Large intestine (tissue), 3 donors: ENCODE data around the gene CARMIL3. TPM values are rescaled to one million over a fixed set of nuclear protein-coding genes. Genes with fewer than 3 reads are reported as not detected.
A peak's percentile ranks its signal among the peaks of the same experiment; 100 is the strongest.

Source experiments
- DNase-seq, 2 donors: peaks; one replicate each; pipeline versions ENCODE4 v3.0.0 to v3.0.0-alpha.2; 2013
- H3K27ac ChIP-seq: one replicate; pipeline ENCODE4 v1.5.1; 2013; ENCODE audit warnings: low read length
- H3K27me3 ChIP-seq: 2 replicates; pipeline ENCODE4 v1.6.1; 2013; ENCODE audit warnings: low read length; ENCODE audit not compliant: control insufficient read depth, insufficient read depth
- H3K36me3 ChIP-seq: 2 replicates; pipeline ENCODE4 v1.6.1; 2013; ENCODE audit warnings: low read length; ENCODE audit not compliant: control insufficient read depth, insufficient read depth
- H3K4me1 ChIP-seq: one replicate; pipeline ENCODE4 v1.6.1; 2013; ENCODE audit warnings: low read length; ENCODE audit not compliant: control insufficient read depth, insufficient read depth
- H3K4me3 ChIP-seq: one replicate; pipeline ENCODE4 v1.5.1; 2013; ENCODE audit warnings: low read length
- H3K9me3 ChIP-seq: one replicate; pipeline ENCODE4 v1.6.1; 2013; ENCODE audit warnings: mild to moderate bottlenecking, low read depth, low read length, moderate library complexity; ENCODE audit not compliant: control insufficient read depth
- WGBS: methylation state at CpG from one replicate; pipeline ENCODE4 v1.1.5; 2013; ENCODE audit warnings: low lambda C conversion rate; ENCODE audit not compliant: insufficient coverage; 5-methylcytosine and 5-hydroxymethylcytosine counted together
- polyA plus RNA-seq: library from polyadenylated mRNA; unstranded; fragments of 120-200 nt; gene quantifications from one replicate; pipeline ENCODE4 v1.2.1, GENCODE V29; 2013

CARMIL3 gene
- polyA plus RNA-seq, 1 donor = 2.4 TPM

- Histone ChIP-seq H3K9me3 (no peaks in the 10 kb centered on the region), H3K27me3 (no peaks in the 10 kb centered on the region), H3K27ac (peak overlapping the region; percentile 81), H3K4me3 (no peak overlapping the region), H3K4me1 (peaks cover 64% of the 10 kb centered on the region), H3K36me3 (no peaks in the 10 kb centered on the region)
- no CpG with 5 or more reads among the region's 14 CpGs for WGBS
- no peak for DNase-seq
Measured at GRCh38 chr14:24062216-24062980, 10.6 kb downstream of the CARMIL3 start.

GRCh38 chr14:24063263-24063836, 11.5 kb downstream of the CARMIL3 start:
- Histone ChIP-seq H3K27me3 (no peaks in the 10 kb centered on the region), H3K36me3 (no peaks in the 10 kb centered on the region), H3K9me3 (no peaks in the 10 kb centered on the region), H3K27ac (no peak overlapping the region), H3K4me3 (no peak overlapping the region), H3K4me1 (peaks cover 70% of the 10 kb centered on the region)
- DNase-seq = no peak
- no CpG with 5 or more reads among the region's 4 CpGs for WGBS

DNA sequence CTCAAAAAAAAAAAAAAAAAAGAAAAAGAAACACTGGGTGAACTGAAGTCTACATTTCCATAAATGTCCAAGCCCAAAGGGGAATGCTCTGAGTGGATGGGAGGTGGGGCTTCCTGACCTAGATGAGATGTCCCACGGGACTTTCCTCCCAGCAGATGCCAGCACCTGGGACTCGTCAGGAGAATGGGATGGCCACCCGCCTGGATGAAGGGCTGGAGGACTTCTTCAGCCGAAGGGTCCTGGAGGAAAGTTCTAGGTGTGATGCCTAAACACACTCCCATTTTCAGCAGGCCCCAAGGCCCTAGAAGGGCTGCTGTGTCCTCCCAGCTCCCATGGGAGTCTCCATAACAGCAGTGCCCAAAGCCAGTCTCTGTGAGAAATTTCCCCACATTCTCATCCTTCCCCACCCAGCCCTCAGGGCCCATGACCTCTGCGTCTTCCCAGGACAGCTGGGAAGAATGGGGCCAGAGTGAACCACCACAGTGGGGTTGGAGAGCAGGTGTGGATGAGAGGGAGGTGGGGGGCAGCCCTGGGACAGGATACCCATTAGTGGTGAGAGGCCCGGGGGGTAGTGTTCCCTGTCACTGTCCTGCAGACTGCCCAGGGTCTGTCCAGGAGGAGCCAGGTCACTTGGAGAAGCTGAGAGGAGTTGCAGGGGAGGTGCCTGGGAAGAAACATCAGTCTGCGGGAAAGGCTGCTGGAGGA, 12.4 kb downstream of the CARMIL3 start:
- Histone ChIP-seq H3K4me1 (peaks cover 61% of the 10 kb centered on the region), H3K4me3 (no peak overlapping the region), H3K27ac (no peak overlapping the region), H3K36me3 (no peaks in the 10 kb centered on the region), H3K9me3 (no peaks in the 10 kb centered on the region), H3K27me3 (no peaks in the 10 kb centered on the region)
- no CpG with 5 or more reads among the region's 7 CpGs for WGBS
- DNase-seq = no peak

DNA sequence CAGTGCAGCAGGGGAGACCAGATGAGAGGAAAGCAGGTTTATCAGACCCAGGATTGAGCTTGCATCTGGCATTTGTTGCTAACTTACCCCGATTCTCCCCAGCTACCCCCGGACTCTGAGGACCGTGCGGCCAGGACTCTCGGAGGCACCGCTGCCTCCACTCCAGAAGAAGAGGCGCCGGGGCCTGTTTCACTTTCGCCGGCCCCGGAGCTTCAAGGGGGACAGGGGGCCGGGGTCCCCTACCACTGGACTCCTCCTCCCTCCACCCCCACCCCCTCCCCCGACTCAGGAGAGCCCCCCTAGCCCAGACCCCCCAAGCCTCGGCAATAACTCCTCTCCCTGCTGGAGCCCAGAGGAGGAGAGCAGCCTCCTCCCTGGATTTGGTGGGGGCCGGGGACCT, 13.0 kb downstream of the CARMIL3 start:
- Histone ChIP-seq H3K9me3 (no peaks in the 10 kb centered on the region), H3K27me3 (no peaks in the 10 kb centered on the region), H3K27ac (no peak overlapping the region), H3K4me1 (peaks cover 58% of the 10 kb centered on the region), H3K4me3 (no peak overlapping the region), H3K36me3 (no peaks in the 10 kb centered on the region)
- DNase-seq = no peak
- no CpG with 5 or more reads among the region's 15 CpGs for WGBS

DNA sequence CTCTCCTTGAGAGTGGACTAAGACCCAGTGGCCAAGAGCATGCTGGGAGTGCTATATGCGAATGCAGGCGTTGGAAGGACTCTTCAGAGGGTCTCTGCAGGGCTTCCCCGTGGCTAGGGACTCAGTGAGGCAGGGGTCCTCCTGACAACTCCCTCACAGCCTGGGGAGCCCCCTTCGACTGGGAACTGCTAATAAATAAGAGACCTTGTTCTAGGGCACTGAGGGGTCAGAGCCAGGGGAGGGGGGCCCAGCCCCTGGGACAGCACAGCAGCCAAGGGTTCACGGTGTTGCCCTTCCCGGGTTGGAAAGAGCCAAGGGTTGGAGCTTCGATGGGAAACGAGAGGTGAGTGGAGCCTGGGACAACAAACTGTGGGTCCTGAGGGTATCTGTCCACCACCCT, 13.6 kb downstream of the CARMIL3 start:
- Histone ChIP-seq H3K4me1 (peaks cover 56% of the 10 kb centered on the region), H3K4me3 (no peak overlapping the region), H3K36me3 (no peaks in the 10 kb centered on the region), H3K27ac (no peak overlapping the region), H3K9me3 (no peaks in the 10 kb centered on the region), H3K27me3 (no peaks in the 10 kb centered on the region)
- no CpG with 5 or more reads among the region's 8 CpGs for WGBS
- no peak for DNase-seq

GRCh38 chr14:24066496-24067132, 14.8 kb downstream of the CARMIL3 start:
- H3K36me3 ChIP-seq = no peaks in the 10 kb centered on the region
- no CpG with 5 or more reads among the region's 8 CpGs for WGBS
- peak; percentile 37 to 61 for DNase-seq
- peaks cover 44% of the 10 kb centered on the region for H3K4me1 ChIP-seq
- peak overlapping the region; percentile 70 for H3K27ac ChIP-seq
- no peaks in the 10 kb centered on the region for H3K9me3 ChIP-seq
- no peak overlapping the region for H3K4me3 ChIP-seq
- no peaks in the 10 kb centered on the region for H3K27me3 ChIP-seq

DNA sequence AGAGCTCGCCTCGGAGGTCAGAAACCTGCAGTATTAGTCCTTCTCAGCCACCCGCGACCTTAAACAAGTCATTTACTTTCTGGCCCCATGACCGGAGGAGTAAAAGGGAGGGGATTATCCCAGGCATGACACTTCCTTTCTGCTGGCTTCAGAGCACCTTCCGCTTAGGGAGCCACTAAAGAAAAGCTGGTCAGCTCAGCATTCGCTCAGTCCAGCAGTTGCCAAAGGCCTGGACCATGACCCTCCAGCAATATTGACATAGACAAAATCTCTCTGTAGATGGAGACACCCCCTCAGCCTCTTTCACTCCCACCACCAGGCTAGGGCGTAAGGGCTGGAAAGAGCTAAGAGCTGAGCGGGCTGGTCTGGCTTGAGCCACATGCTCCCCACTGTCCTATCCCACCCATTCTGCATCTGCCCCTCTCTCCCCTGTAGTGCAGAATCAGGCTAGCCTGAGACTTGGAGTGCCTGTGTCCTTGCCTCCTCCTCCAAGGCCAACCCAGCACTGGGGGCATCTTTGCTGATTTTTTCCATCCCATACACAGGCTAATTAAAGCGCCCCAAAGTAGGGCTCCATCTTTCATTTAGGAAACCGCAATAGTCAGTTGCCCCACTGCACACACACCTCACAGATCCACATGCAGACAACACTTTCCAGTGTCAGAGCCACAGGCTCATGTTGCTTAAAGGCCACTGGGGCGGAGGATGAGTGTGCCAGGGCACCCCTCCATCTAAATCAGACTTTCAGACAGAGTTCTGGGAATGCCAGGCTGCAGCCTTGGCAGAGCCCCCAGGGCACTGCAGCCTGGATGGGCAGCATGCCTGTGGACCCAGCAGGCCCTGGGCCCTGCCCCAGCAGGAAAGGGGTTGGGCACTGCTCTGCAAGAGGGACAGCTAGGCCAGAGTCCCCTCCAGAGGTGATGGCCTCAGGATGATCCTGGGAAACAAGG, 15.6 kb downstream of the CARMIL3 start:
- H3K4me3 ChIP-seq = no peak overlapping the region
- peak; percentile 43 to 61 for DNase-seq

GRCh38 chr14:24068711-24069410, 17.1 kb downstream of the CARMIL3 start:
- Histone ChIP-seq H3K4me3 (no peak overlapping the region), H3K9me3 (no peaks in the 10 kb centered on the region), H3K27ac (no peak overlapping the region), H3K36me3 (no peaks in the 10 kb centered on the region), H3K4me1 (peaks cover 41% of the 10 kb centered on the region), H3K27me3 (no peaks in the 10 kb centered on the region)
- WGBS = no CpG with 5 or more reads among the region's 10 CpGs
- DNase-seq = no peak

More for the DNA sequence above, 15.6 kb downstream of the CARMIL3 start:
- H3K27ac ChIP-seq = peak overlapping the region; percentile 70
- no CpG with 5 or more reads among the region's 12 CpGs for WGBS
- H3K9me3 ChIP-seq = no peaks in the 10 kb centered on the region
- H3K27me3 ChIP-seq = no peaks in the 10 kb centered on the region
- no peaks in the 10 kb centered on the region for H3K36me3 ChIP-seq
- H3K4me1 ChIP-seq = peaks cover 36% of the 10 kb centered on the region

DNA sequence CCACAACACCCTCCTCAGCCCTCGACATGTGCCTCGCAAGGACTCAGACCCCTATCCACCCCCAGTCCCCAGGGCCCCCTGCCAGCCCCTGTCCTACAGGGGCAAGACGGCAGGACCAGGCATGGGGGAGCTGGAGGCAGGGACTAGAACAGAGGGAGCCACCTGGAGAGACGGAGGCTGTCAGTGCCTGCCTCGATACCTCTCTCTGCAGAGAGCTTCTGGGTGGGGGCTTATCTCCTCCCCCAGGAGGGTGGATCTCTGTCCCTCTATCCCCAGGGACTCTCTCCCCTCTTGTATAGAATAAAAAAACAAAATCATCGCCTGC, 17.6 kb downstream of the CARMIL3 start:
- DNase-seq = no peak
- Histone ChIP-seq H3K4me1 (peaks cover 46% of the 10 kb centered on the region), H3K36me3 (no peaks in the 10 kb centered on the region), H3K27ac (no peak overlapping the region), H3K9me3 (no peaks in the 10 kb centered on the region), H3K27me3 (no peaks in the 10 kb centered on the region), H3K4me3 (no peak overlapping the region)
- WGBS = no CpG with 5 or more reads among the region's 6 CpGs
